K562 (cell line): ENCODE data around the gene HAPLN3. TPM values are rescaled to one million over a fixed set of nuclear protein-coding genes. Genes with fewer than 3 reads are reported as not detected.

Source experiments
- ATAC-seq: fragments of 200-7000 bp; cut with Tn5 transposase; 3 replicates; pipeline ENCODE4 v1.9.1; 2020; ENCODE audit warnings: moderate library complexity
- BruUV-seq: library from RNA; stranded (reverse); fragments of 400-500 nt; replicated peaks from 2 replicates; lab custom pipeline; 2021; lab: Mats Ljungman, UMichigan
- CTCF ChIA-PET: fragments of 300-600 bp; formaldehyde crosslinking; extraction: SDS; loops from one replicate; lab custom pipeline; 2021; ENCODE audit warnings: low intra/inter-chr PET ratio; lab: Yijun Ruan, JAX
- POLR2A ChIA-PET: fragments of 300-600, 350-650 bp; sonication (Branson Sonifier 250); formaldehyde crosslinking; extraction: SDS; loops from one replicate; lab custom pipeline; 2021; ENCODE audit warnings: antibody characterized with exemption, inconsistent platforms; lab: Yijun Ruan, JAX
- DNase-seq, 4 experiments: peaks; one replicate each; pipeline versions ENCODE4 v3.0.0 to v3.0.0-alpha.2; 2011 to 2018; ENCODE audit warnings: low spot score in 3 of 4, mixed read lengths in 3 of 4; ENCODE audit errors: extremely low read depth in 1 of 4
- FAIRE-seq: peaks from 2 replicates; lab custom pipeline; 2011; peaks lifted over from hg19 to GRCh38; lab: Jason Lieb, UNC
- H2AFZ ChIP-seq: 2 replicates; pipeline ENCODE4 v1.6.0; 2011; ENCODE audit warnings: low read depth, low read length, control low read depth, inconsistent platforms
- H3K27ac ChIP-seq: fragments of 200-600 bp; 3 replicates; pipeline ENCODE4 v1.8.0; 2011; ENCODE audit warnings: low read depth, mild to moderate bottlenecking, control low read depth, inconsistent platforms, low read length, moderate library complexity, mixed read lengths; ENCODE audit errors: extremely low read depth
- H3K27me3 ChIP-seq, 2 experiments: fragments of 300-600 bp in 1 of 2; 2 replicates in 1 of 2; 3 replicates in 1 of 2; pipeline versions ENCODE4 v1.6.0 to v1.8.0; 2011; ENCODE audit warnings: inconsistent platforms in 2 of 2, low read length in 2 of 2, mild to moderate bottlenecking in 1 of 2, mixed read lengths in 1 of 2, moderate library complexity in 1 of 2; ENCODE audit not compliant: control insufficient read depth in 2 of 2, insufficient read depth in 2 of 2
- H3K36me3 ChIP-seq: fragments of 300-600 bp; 3 replicates; pipeline ENCODE4 v1.8.0; 2011; ENCODE audit warnings: mild to moderate bottlenecking, low read length, inconsistent platforms; ENCODE audit not compliant: control insufficient read depth, insufficient read depth
- H3K4me1 ChIP-seq, 2 experiments: fragments of 200-600 bp in 1 of 2; replicated peaks in 1 of 2; 2 replicates in 1 of 2; 3 replicates in 1 of 2; pipeline versions ENCODE4 v1.5.1 to v1.8.0; 2011; ENCODE audit warnings: inconsistent platforms in 2 of 2, low read length in 2 of 2, mild to moderate bottlenecking in 1 of 2, mixed read lengths in 1 of 2, moderate library complexity in 1 of 2; ENCODE audit not compliant: control insufficient read depth in 2 of 2, insufficient read depth in 2 of 2
- H3K4me2 ChIP-seq: 2 replicates; pipeline ENCODE4 v1.6.1; 2011; ENCODE audit warnings: low read length, control low read depth, inconsistent platforms, mixed read lengths; ENCODE audit not compliant: insufficient read depth
- H3K4me3 ChIP-seq: fragments of 200-600 bp; sonication (generic), shearing (Covaris generic); 2 replicates; pipeline ENCODE4 v1.5.1; 2016; ENCODE audit warnings: control low read depth, inconsistent platforms
- H3K79me2 ChIP-seq: fragments of 200-600 bp; 3 replicates; pipeline ENCODE4 v1.8.0; 2011; ENCODE audit warnings: low read length, inconsistent platforms; ENCODE audit not compliant: control insufficient read depth, insufficient read depth
- H3K9ac ChIP-seq, 2 experiments: 2 replicates each; pipeline versions ENCODE4 v1.6.0 to v1.6.1; 2011; ENCODE audit warnings: low read depth in 2 of 2, low read length in 2 of 2, control low read depth in 1 of 2, inconsistent platforms in 1 of 2, mild to moderate bottlenecking in 1 of 2, mixed read lengths in 1 of 2; ENCODE audit not compliant: insufficient read depth in 1 of 2
- H3K9me1 ChIP-seq: one replicate; pipeline ENCODE4 v1.6.0; 2011; ENCODE audit warnings: inconsistent platforms, mild to moderate bottlenecking, low read length, moderate library complexity; ENCODE audit not compliant: control insufficient read depth, insufficient read depth
- H3K9me3 ChIP-seq: replicated peaks from 2 replicates; pipeline ENCODE4 v1.5.1; 2011; ENCODE audit warnings: low read depth, low read length, inconsistent platforms; ENCODE audit not compliant: control insufficient read depth, insufficient read depth
- H4K20me1 ChIP-seq: replicated peaks from 2 replicates; pipeline ENCODE4 v1.6.1; 2011; ENCODE audit warnings: low read length, inconsistent platforms, mixed read lengths; ENCODE audit not compliant: control insufficient read depth, insufficient read depth
- CHD2 ChIP-seq: IDR thresholded peaks from 2 replicates; pipeline ENCODE4 v1.6.1; 2011; ENCODE audit warnings: low read depth, low read length
- CXXC5 ChIP-seq: fragments of 250-450 bp; sonication (Bioruptor Pico); IDR thresholded peaks from 2 replicates; pipeline ENCODE4 v1.8.0; 2022; ENCODE audit warnings: inconsistent platforms, mild to moderate bottlenecking, moderate library complexity
- HDAC8 ChIP-seq: fragments of 450-650 bp; IDR thresholded peaks from 2 replicates; pipeline ENCODE4 v1.6.1; 2016; ENCODE audit warnings: mild to moderate bottlenecking, missing genetic modification characterization, moderate library complexity, missing compliant biosample characterization
- NEUROD1 ChIP-seq: fragments of 150-350 bp; IDR thresholded peaks from 2 replicates; pipeline ENCODE4 v1.6.1; 2014; ENCODE audit warnings: borderline replicate concordance, low read length, low read depth; ENCODE audit not compliant: partially characterized antibody
- PCBP1 ChIP-seq: fragments of 200-400 bp; formaldehyde crosslinking; IDR thresholded peaks from 2 replicates; pipeline ENCODE4 v1.6.1; 2018; ENCODE audit warnings: mild to moderate bottlenecking, low read depth, low read length; ENCODE audit not compliant: poor library complexity, severe bottlenecking
- RCOR1 ChIP-seq, 2 experiments: IDR thresholded peaks; 2 replicates each; pipeline ENCODE4 v1.6.1; 2012; ENCODE audit warnings: low read depth in 2 of 2, low read length in 2 of 2, borderline replicate concordance in 1 of 2, improper control_type of control experiment in 1 of 2
- SMAD4 ChIP-seq: fragments of 250-450 bp; sonication (Bioruptor Pico); conservative IDR thresholded peaks from 2 replicates; pipeline ENCODE4 v1.8.0; 2021; ENCODE audit warnings: inconsistent platforms, mild to moderate bottlenecking, moderate library complexity
- TARDBP ChIP-seq: fragments of 450-650 bp; IDR thresholded peaks from 2 replicates; pipeline ENCODE4 v1.6.1; 2016
- TBP ChIP-seq: optimal IDR thresholded peaks from 2 replicates; pipeline ENCODE3; 2011; ENCODE audit warnings: low read depth, low read length, improper control_type of control experiment
- XRCC5 ChIP-seq: fragments of 200-400 bp; formaldehyde crosslinking; IDR thresholded peaks from 2 replicates; pipeline ENCODE4 v1.6.1; 2017; ENCODE audit warnings: low read depth, mild to moderate bottlenecking, low read length
- ZKSCAN1 ChIP-seq: fragments of 150-350 bp; IDR thresholded peaks from 2 replicates; pipeline ENCODE4 v1.6.1; 2016; ENCODE audit warnings: low read depth, low read length
- ZNF408 ChIP-seq: fragments of 250-450 bp; sonication (Bioruptor Pico); IDR thresholded peaks from 2 replicates; pipeline ENCODE4 v1.4.0; 2020; ENCODE audit warnings: low read depth, mild to moderate bottlenecking, moderate library complexity
- ZNF507 ChIP-seq: conservative IDR thresholded peaks from 2 replicates; pipeline ENCODE4 v1.6.1; 2017; ENCODE audit warnings: missing genetic modification characterization, missing compliant biosample characterization
- ZNF551 ChIP-seq: fragments of 250-450 bp; sonication (Bioruptor Pico); IDR thresholded peaks from 2 replicates; pipeline ENCODE4 v1.5.0; 2021; ENCODE audit warnings: mild to moderate bottlenecking, moderate library complexity
- ZNF644 ChIP-seq: fragments of 200-800 bp; sonication (Bioruptor generic); IDR thresholded peaks from 2 replicates; pipeline ENCODE4 v1.6.1; 2016; ENCODE audit warnings: low read depth, missing genetic modification characterization, missing compliant biosample characterization
- ZNF76 ChIP-seq: fragments of 250-450 bp; sonication (Bioruptor Pico); IDR thresholded peaks from 2 replicates; pipeline ENCODE4 v1.4.0; 2020; ENCODE audit warnings: mild to moderate bottlenecking, moderate library complexity, borderline replicate concordance
- ZNF780A ChIP-seq: fragments of 250-450 bp; sonication (Bioruptor Pico); IDR thresholded peaks from 2 replicates; pipeline ENCODE4 v1.5.0; 2021; ENCODE audit warnings: mild to moderate bottlenecking
- ZNF785 ChIP-seq: fragments of 250-450 bp; sonication (Bioruptor Pico); IDR thresholded peaks from 2 replicates; pipeline ENCODE4 v1.4.0; 2020; ENCODE audit warnings: mild to moderate bottlenecking
- WGBS: fragments of 100-300 bp; shearing (Covaris generic); methylation state at CpG from one replicate; pipeline ENCODE4 v1.1.6; 2016; ENCODE audit warnings: low coverage, mixed read lengths; ENCODE audit not compliant: insufficient coverage; ENCODE audit errors: missing lambda C conversion rate; 5-methylcytosine and 5-hydroxymethylcytosine counted together
- in situ Hi-C: fragments of 300-500 bp; cut with MboI; formaldehyde crosslinking; loops from 4 replicates; pipeline ENCODE4 v1.15.0; 2018; ENCODE audit warnings: inconsistent platforms, mixed read lengths
- intact Hi-C: fragments of 100-400 bp; cut with micrococcal nuclease; formaldehyde crosslinking; loops from 2 replicates; pipeline ENCODE4 v1.14.2; 2022
- polyA plus RNA-seq, 8 experiments: library from polyadenylated mRNA; depleted of rRNA in 4 of 8; stranded (reverse) in 5 of 8; unstranded in 3 of 8; fragments of >200 nt; fragmentation: Nextera tagmentation in 2 of 8; fragmentation: Illumina TruSeq in 1 of 8; extraction: Ambion mirVana in 2 of 8; extraction: Trizol in 1 of 8; gene quantifications; 2 replicates each; pipeline versions ENCODE4 v1.2.1 to v1.2.3, GENCODE V29; 2011 to 2014; ENCODE audit warnings: inconsistent platforms in 1 of 8, missing spikeins in 1 of 8
- total RNA-seq, 7 experiments: library from RNA; depleted of rRNA in 6 of 7; stranded (reverse); fragments of >200 nt in 6 of 7; fragmentation: Illumina TruSeq in 2 of 7; extraction: Trizol in 2 of 7; gene quantifications; 2 replicates each; pipeline versions ENCODE4 v1.2.1 to v1.2.3, GENCODE V29; 2011 to 2021; ENCODE audit warnings: low replicate concordance in 1 of 7
- TF ChIP-seq, protein P1 (sequence below): sonication (generic); formaldehyde crosslinking; IDR thresholded peaks from 2 replicates; pipeline ENCODE4 v1.8.0; 2023; ENCODE audit warnings: missing genetic modification reagents, mild to moderate bottlenecking, borderline replicate concordance

The HAPLN3 gene
- total and polyA plus RNA-seq, 9 of the 15 experiments (the other 6 are each of a cell fraction or from before 2014, with no cell fraction given), result 0.04 to 2.4 (median 0.65) TPM

- TF ChIP-seq ZNF76, result no peak
- TF ChIP-seq ZNF785 (CRISPR knock-in tag), result no peak
- no peak for TF ChIP-seq SMAD4 (CRISPR knock-in tag)
- TF ChIP-seq CXXC5 (CRISPR knock-in tag), result no peak
- no peak for TF ChIP-seq XRCC5
Observed at GRCh38 chr15:88830016-88830415, 65.3 kb downstream of the HAPLN3 start (continued).

DNA sequence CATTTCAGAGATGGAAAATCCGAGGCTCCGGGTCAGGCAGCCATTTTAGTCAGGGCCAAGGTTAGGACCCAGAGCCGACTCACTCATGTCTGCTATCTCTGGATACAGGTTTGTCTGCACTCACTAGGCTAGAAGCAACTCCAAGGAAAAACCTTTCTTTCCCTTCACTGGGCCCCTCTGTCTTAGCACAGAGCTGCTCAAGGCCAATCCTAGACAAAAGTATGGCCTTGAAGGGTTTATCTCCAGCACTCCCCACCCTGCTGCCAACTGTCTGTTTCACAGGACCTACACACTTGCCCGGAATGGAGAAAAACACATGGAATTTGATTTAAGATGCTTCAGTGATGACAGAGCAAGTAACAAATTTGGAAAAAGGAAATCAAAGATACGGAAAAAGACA lies 66.6 kb downstream of the HAPLN3 start:
- no peaks in the 10 kb centered on the region for H3K4me1 ChIP-seq
- no TSS peak for BruUV-seq
- POLR2A ChIA-PET, result no interaction called here
- no peak overlapping the region for H3K4me3 ChIP-seq
- no peaks in the 10 kb centered on the region for H3K36me3 ChIP-seq
- H3K79me2 ChIP-seq, result no peaks in the 10 kb centered on the region
- H3K9me3 ChIP-seq, result 0 out of 2 replicates have a peak, but pooled peaks cover 1% of the 10 kb centered on the region
- intact Hi-C loops, result no loop called here
- CTCF ChIA-PET, result no interaction called here
- WGBS, result 5% methylated on average over 5 of the region's 5 CpGs
- peaks cover 10 to 40% of the 10 kb centered on the region in 2 experiments; a peak in 3 of 5 replicates for H3K27me3 ChIP-seq
- no peak overlapping the region for H3K27ac ChIP-seq
- DNase-seq (no peak), FAIRE-seq (no peak), ATAC-seq (no peak)
- H3K9me1 ChIP-seq, result no peaks in the 10 kb centered on the region
- no peaks in the 10 kb centered on the region for H4K20me1 ChIP-seq
- no peak overlapping the region for H3K4me2 ChIP-seq
- in situ Hi-C loops, result loop anchor here (10.0 kb wide), 2 partner anchors 164 to 354 kb away; no protein-coding TSS in a partner anchor
- H2AFZ ChIP-seq, result no peak overlapping the region
- H3K9ac ChIP-seq, result no peak overlapping the region
- no peak for TF ChIP-seq TARDBP
- no peak for TF ChIP-seq PCBP1
- TF ChIP-seq ZNF408 (CRISPR knock-in tag), result no peak
- TF ChIP-seq ZNF507 (tag), result no peak
- no peak for TF ChIP-seq CHD2
- TF ChIP-seq ZNF551 (CRISPR knock-in tag), result no peak
- TF ChIP-seq, protein P1, sequence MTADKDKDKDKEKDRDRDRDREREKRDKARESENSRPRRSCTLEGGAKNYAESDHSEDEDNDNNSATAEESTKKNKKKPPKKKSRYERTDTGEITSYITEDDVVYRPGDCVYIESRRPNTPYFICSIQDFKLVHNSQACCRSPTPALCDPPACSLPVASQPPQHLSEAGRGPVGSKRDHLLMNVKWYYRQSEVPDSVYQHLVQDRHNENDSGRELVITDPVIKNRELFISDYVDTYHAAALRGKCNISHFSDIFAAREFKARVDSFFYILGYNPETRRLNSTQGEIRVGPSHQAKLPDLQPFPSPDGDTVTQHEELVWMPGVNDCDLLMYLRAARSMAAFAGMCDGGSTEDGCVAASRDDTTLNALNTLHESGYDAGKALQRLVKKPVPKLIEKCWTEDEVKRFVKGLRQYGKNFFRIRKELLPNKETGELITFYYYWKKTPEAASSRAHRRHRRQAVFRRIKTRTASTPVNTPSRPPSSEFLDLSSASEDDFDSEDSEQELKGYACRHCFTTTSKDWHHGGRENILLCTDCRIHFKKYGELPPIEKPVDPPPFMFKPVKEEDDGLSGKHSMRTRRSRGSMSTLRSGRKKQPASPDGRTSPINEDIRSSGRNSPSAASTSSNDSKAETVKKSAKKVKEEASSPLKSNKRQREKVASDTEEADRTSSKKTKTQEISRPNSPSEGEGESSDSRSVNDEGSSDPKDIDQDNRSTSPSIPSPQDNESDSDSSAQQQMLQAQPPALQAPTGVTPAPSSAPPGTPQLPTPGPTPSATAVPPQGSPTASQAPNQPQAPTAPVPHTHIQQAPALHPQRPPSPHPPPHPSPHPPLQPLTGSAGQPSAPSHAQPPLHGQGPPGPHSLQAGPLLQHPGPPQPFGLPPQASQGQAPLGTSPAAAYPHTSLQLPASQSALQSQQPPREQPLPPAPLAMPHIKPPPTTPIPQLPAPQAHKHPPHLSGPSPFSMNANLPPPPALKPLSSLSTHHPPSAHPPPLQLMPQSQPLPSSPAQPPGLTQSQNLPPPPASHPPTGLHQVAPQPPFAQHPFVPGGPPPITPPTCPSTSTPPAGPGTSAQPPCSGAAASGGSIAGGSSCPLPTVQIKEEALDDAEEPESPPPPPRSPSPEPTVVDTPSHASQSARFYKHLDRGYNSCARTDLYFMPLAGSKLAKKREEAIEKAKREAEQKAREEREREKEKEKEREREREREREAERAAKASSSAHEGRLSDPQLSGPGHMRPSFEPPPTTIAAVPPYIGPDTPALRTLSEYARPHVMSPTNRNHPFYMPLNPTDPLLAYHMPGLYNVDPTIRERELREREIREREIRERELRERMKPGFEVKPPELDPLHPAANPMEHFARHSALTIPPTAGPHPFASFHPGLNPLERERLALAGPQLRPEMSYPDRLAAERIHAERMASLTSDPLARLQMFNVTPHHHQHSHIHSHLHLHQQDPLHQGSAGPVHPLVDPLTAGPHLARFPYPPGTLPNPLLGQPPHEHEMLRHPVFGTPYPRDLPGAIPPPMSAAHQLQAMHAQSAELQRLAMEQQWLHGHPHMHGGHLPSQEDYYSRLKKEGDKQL (CRISPR knock-in tag), result no peak
- TF ChIP-seq NEUROD1, result no peak
- no peak for TF ChIP-seq TBP
- TF ChIP-seq ZNF644, result no peak
- no peak for TF ChIP-seq ZNF780A (CRISPR knock-in tag)
- TF ChIP-seq ZKSCAN1, result no peak
- no peak for TF ChIP-seq HDAC8 (tag)
- no peak for TF ChIP-seq RCOR1 (IDR thresholded peaks at IDR 0.05; ENCODE audit: borderline replicate concordance in 1 of 2, low read depth in 2 of 2, low read length in 2 of 2)
